NCI-H82 treated with DMSO at 0.1 percent for 48 hours (cell line): Measurements from ENCODE around the gene CTAG1B.
"Not testable (repeated sequence)": the region's sequence is repeated elsewhere in the genome, so short reads cannot be mapped to it uniquely, and the experiment has no call there.

Experiments used
- DNase-seq: peaks from one replicate; lab custom pipeline; 2025; ENCODE audit not compliant: unreplicated experiment; lab: John Stamatoyannopoulos, UW

Gene CTAG1B

DNA sequence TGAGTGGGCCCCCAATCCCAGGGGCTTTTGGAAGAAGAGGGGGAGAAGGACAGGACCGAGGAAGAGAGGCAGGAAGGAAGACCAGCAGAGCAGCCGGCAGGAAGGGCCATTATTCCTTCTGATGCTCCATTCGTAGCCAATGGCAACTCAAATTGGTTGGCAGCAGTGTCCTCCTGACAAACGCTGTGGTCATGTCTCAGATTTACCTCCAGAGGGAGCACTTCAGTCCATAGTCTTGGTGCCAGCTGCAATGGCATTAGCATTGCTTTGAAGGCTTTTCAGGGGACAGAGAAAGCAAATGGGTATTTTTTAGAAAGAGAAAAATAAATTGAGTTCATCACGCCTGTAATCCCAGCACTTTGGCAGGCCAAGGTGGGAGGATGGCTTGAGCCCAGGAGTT lies 9.9 kb upstream of the CTAG1B start:
- not testable (repeated sequence) for DNase-seq

GRCh38 chrX:154620767-154621414 lies 1.8 kb upstream of the CTAG1B start:
- DNase-seq, result not testable (repeated sequence)

GRCh38 chrX:154613586-154613985 lies 5.5 kb downstream of the CTAG1B start:
- DNase-seq, result not testable (repeated sequence)

- not testable (repeated sequence) for DNase-seq
These were observed 7.9 kb downstream of the CTAG1B start for GRCh38 chrX:154611146-154611545.

- DNase-seq, result not testable (repeated sequence)
These were observed 10.3 kb downstream of the CTAG1B start for GRCh38 chrX:154608823-154609222.

DNA sequence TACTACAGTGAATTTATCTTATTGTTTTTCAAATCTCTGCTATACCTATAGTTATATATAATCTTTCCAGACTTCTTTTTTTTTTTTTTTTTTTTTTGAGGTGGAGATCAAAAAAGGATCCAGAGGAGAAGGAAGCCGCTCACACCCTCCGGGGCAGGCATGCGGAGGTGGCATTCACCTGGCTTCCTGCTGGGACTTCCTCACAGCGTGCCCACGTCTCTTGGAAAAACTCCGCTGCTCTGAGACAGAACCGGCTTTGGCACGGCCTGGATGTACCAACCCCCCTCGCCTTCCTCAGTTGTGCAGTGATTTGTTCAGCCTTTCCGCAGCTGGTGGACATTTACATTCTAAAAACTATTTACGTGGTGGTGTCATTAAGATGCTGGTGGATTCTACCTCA lies 11.1 kb downstream of the CTAG1B start:
- DNase-seq, result not testable (repeated sequence)

DNA sequence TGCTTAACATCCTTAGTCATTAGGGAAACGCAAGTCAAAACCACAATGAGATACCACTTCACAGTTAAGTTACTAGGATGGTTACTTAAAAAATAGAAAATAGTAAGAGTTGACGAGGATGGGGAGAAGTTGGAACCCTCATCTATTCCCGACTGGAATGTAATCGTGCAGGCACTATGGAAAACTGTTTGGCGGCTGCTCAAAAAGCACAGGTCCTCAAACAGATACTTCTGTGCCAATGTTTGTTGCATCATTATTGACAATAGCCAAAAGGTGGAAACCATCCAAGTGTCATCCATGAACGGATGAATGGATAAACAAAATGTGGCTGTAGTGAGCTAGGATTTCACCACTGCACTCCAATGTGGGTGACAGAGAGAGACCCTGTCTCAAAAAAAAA lies 11.7 kb downstream of the CTAG1B start:
- no peak for DNase-seq

DNA sequence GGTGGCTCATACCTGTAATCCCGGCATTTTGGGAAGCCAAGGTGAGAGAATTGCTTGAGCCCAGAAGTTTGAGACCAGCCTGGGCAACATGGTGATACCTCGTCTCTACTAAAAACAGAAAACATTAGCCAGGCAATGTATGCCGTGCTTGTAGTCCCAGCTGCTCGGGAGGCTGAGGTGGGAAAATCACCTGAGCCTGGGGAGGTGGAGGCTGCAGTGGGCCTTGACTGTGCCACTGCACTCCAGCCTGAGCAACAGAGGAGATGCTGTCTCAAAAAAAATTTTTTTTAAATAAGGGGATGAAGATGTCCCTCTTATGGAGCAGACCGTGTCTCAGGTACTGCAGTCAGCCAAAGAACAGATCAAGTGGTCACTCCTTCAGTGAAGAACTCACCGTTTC lies 13.5 kb downstream of the CTAG1B start:
- no peak for DNase-seq

DNA sequence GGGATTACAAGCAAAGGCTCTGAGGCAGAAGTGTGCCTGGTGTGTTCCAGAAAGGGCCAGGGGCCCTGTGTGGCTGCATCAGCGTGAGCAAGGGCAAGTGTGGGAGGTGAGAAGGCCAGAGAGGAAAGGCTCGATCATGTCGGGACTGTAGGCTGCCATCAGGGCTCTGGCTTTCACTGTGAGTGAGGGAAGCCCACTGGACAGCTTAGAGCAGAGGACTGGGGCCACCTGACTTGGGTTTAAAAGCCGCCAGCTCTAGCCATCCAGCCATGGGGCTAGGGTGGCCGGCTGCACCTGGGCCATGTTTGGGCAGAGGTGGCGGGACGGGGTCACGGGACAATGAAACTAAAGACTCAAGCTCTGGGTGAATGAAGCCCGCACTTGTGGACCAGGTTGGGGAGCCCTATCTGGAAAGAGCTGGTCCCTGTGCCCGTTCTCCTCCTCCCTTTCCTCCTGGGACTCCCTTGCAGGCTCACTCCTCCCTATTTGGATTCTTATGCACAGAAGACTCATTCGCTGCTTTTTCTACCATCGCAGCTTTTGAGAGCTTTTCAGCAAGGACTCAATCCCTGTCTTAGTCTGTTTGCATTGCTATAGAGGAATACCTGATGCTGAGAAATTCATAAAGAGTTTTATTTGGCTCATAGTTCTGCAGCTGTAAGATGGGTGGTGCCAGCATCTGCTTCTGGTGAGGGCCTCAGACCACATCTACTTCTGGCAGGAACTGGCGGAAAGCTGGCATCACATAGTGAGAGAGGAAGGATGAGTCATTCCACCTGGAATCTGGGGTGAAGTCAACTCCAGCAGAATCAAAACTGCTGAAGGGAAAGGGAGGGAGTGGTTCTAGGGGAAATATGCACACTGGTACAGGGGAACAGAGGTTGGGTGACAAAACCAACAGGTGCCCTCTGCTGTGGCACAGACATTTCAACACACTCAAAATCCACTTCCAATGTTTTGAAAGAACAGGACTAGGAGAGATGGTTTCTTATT lies 15.3 kb downstream of the CTAG1B start:
- no peak for DNase-seq

DNA sequence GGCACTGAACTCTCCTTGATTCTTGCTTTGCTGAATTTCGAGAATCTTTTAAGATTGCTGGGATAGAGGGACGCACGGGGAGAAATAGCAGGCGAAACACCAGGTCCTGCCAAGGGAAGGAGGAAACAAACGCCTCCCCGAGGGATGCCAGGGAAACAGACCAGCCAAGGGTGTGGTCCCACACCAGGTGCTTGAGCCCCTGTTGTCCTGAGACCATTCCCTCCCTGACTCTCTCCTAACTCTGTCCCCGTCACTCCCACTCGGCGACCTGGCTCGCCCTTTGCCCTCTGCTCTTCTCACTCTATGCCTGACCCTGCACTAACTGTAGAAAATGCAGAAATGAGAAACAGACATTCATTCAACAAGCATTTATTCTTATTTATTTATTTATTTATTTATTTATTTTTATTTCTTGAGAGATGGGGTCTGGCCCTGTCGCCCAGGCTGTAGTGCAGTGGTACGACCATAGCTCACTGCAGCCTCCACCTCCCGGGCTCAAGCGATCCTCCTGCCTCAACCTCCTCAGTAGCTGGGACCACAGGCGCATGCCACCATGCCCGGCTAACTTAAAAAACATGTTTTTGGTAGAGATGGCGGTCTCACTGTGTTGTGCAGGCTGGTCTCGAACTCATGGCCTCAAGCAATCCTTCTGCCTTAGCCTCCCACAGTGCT lies 16.2 kb downstream of the CTAG1B start:
- DNase-seq, result no peak

- no peak for DNase-seq
These were observed 16.9 kb downstream of the CTAG1B start for GRCh38 chrX:154602226-154602625.

DNA sequence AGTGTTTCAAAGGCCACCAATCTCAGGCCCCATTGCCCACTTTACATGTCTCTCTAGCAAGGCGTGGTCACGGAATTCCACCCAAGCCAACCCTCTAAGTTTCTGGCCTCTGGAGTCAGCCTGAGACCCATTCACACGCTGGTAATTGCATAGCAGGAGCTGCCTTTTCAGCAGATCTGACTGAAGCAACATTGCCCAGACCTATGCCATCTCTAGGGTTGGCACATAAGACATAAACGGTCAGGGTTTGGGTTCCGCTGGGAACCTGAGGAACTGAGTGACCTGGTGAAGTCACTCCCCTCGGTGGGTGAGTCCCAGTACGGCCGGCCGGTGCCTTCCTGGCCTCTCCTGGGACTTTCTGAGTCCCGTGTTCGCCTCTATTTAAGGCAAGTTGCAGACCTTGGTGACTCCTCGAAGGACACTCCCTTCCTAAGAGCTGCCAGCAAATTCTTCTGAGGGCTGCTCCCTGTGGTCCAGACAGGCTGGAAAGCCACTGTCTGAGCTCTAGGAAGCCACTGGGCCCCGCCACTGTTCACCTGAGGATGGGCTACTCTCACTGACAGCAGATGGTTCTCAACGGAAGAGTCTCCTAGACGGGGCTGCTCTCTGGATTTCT lies 18.2 kb downstream of the CTAG1B start:
- no peak for DNase-seq

- DNase-seq, result no peak
These were observed 19.6 kb downstream of the CTAG1B start for GRCh38 chrX:154599531-154599930.

DNA sequence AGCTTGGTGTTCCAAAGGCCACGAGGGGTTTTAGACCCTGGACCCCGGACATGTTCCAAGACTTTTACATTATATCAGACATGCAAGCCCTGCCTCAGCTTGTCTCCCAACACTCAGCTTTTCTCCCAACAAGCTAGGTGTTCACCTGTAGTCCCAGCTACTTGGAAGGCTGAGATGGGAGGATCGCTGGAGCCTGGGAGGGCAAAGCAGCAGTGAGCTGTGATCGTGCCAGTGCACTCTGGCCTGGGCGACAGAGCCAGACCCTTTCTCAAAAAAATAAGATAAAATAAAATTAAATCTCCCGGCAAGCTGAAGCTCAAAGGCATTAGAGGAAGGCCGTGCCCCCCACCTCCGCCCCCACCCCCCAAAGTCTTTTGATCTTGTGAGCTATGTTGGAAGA lies 20.4 kb downstream of the CTAG1B start:
- no peak for DNase-seq

- no peak for DNase-seq
These were observed 21.9 kb downstream of the CTAG1B start for GRCh38 chrX:154597221-154597620.

- no peak for DNase-seq
These were observed 22.7 kb downstream of the CTAG1B start for GRCh38 chrX:154596290-154596929.

GRCh38 chrX:154595559-154596249 lies 23.4 kb downstream of the CTAG1B start:
- DNase-seq, result no peak

DNA sequence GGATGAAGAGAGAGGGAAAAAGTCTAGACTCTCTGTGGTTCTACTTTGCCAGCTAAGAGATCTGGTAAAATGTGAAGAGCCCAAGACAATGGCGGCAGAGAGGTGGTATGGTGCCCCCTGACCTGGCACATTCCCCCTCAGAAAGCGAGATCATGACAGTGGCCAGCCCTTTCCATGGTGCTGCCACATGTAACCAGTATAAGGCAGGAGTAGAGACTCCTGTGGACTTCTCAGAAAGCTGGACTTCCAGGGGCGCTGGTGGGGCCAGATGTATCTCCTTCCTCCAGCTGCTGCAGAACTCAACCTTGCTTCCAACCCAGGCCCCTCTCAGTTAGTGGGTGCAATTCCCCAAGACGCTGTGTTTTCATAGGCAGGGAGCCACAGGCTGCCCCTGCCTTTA lies 24.6 kb downstream of the CTAG1B start:
- no peak for DNase-seq

DNA sequence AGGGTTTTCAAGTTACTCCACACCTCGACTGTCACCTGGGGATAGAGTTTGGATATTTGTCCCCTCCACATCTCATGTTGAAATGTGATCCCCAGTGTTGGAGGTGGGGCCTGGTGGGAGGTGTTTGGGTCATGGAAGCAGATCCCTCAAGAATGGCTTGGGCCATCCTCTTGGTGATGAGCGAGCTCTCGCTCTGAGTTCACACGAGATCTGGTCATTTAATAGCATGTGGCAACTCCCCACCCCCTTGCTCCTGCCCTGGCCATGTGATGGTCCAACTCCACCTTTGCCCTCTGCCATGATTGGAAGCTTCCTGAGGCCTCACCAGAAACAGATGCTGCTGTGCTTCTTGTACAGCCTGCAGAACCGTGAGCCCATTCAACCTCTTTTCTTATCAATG lies 25.9 kb downstream of the CTAG1B start:
- DNase-seq, result no peak

DNA sequence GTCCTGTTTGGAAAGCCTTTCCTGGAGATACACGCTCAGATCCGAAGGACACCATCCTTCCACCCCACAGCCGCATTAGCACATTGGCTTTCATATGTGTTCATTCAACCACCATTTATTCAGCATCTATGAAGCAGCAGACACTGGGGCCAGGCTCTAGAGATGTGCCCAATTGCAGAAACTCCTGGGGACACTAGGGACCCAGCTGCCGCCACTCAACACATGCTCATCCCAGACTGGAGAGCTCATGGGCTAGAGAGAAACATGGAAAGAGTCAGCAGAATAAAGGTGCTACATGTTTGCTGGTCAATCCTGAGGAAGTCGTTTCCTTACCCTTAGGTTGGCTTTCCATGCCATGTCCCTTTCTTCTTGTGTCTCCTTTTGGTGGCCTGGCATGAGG lies 26.6 kb downstream of the CTAG1B start:
- DNase-seq, result no peak
